HT1080 (cell line): ENCODE data around the gene RBBP8NL. TPM values are rescaled to one million over a fixed set of nuclear protein-coding genes. Genes with fewer than 3 reads are reported as not detected.

Experiments used
- DNase-seq: peaks from one replicate; pipeline ENCODE4 v3.0.0-alpha.2; 2015; ENCODE audit warnings: low read depth
- polyA plus RNA-seq, 2 experiments: library from polyadenylated mRNA; depleted of rRNA; stranded (reverse); fragments of >200 nt; gene quantifications; 2 replicates each; pipeline ENCODE4 v1.2.3, GENCODE V29; 2015
- total RNA-seq: library from RNA; depleted of rRNA; stranded (reverse); fragments of >200 nt; shearing (Covaris generic); gene quantifications from 2 replicates; pipeline ENCODE4 v1.2.3, GENCODE V29; 2014; rRNA removed

Gene RBBP8NL
- total RNA-seq = not detected in 2 replicates
- not detected in 2 replicates for polyA plus RNA-seq (2015; cell fraction: cytosol; rRNA removed)
- not detected in 2 replicates for polyA plus RNA-seq (2015; cell fraction: nucleus; rRNA removed)

DNA sequence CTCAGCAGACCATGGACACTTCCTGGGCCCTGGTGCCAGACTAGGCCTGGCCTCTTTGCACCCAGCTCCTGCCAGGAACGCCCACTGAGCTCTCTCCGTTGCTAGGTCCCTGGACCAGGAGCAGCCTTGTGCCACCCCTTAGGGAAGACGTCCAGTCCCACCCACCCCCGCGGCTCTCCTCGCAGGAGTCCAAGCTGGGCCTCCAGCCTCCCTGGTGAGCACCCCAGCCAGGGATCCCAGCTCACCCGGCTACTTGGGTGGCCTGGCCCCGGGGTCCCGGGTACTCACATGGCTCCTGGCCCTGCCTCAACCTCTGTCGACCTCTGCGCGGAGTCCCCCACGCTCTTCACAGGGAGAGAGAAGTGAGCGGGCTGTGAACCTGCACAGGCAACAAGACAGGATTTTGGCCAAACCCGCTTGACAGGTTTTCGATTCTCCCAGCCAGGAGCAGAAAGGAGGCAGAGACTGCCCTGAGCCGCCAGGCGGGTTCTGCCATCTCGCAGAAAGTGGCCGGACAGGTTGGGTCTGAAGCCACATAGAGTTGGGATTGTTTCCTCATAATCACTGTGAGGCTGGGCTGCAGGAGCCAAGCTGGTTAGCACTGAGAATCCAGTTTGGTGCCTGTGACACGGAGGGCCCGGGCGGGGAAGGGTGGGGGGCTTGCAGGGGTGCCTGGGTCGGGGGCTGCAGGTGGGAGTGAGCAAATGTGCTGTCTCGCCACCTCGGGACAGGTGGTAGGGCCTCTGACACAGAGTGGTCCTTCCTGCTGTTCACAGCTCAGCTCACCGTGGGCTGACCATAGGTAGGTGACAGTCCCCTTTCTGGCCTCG is at the start of gene RBBP8NL:
Gene RBBP8NL (minus strand): TSS at position 368 of the 830 bp plus-strand sequence. CDS start 7,892 bp downstream, outside the sequence.
- no peak for DNase-seq

DNA sequence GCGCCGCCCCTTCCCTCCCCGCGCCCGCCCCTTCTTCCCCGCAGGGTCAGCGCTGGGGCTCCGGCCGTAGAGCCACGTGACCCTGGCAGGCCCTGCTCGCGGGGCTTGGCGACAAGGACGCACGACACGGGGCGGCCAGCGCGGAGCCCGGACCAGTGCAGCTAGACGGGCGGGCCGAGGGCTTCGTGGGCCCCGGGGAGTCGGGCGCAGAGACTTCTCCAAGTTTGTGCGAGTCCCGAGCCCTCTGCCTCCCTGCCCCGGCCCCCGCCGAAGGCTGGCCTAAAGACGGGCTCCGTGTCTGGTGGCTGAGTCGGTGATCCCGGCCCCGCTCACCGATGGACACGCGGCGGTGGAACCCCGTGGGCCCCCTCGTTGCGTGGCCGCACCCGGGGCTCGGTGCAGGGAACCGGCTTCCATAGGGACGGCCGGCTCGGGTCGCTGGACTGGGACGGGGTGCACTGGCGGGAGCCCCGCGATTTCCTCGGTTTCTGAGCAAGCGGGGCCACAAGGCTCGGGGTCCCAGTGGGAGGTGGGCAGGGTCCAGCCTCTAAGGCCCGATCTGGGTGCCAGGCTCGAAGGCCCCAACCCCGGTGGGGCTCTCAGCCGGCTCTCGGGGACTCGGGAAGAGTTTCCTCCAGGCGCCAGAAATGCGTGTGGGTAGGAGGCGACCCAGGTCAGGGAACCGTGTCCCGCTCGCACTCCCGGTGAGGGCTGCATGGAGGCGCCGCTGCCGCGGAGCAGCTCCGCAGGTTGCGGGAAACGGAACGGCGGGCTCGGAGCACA is 48.9 kb upstream of the RBBP8NL start:
- DNase-seq = no peak

- no peak for DNase-seq
These were observed 48.4 kb upstream of the RBBP8NL start, which contains the start of gene GATA5 for GRCh38 chr20:62475772-62476055. TSS of gene GATA5 (minus strand) at chr20:62475995. CDS start at chr20:62475521, 474 bp downstream.

GRCh38 chr20:62475027-62475771 is 47.9 kb upstream of the RBBP8NL start:
- DNase-seq = no peak

- DNase-seq = no peak
These were observed 47.3 kb upstream of the RBBP8NL start for GRCh38 chr20:62474604-62475026.

GRCh38 chr20:62473717-62474603 is 46.6 kb upstream of the RBBP8NL start:
- no peak for DNase-seq

GRCh38 chr20:62472941-62473585 is 45.7 kb upstream of the RBBP8NL start:
- DNase-seq = no peak

- DNase-seq = no peak
These were observed 45.0 kb upstream of the RBBP8NL start for GRCh38 chr20:62472138-62472940.

- DNase-seq = no peak
These were observed 43.1 kb upstream of the RBBP8NL start for GRCh38 chr20:62470459-62470858.

- DNase-seq = no peak
These were observed 42.7 kb upstream of the RBBP8NL start for GRCh38 chr20:62470001-62470400.

DNA sequence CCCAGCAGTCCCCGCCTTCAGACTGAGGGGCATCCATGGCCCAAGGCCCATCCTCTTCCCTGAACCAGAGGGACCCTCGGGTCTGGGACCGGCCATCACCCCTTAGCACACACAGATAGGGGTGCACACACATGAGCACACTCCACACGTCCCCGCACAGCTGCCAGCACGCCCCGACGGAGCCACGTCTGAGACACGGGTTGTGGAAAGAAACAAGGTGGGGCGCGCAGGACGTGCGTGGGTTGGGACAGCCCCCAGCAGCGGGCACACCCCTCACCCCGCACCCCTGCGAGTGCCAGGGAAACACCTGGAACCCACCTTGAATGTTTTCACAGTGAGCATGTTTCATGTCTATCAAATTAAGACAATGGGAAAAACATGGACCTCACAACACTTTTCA is 42.0 kb upstream of the RBBP8NL start:
- no peak for DNase-seq

DNA sequence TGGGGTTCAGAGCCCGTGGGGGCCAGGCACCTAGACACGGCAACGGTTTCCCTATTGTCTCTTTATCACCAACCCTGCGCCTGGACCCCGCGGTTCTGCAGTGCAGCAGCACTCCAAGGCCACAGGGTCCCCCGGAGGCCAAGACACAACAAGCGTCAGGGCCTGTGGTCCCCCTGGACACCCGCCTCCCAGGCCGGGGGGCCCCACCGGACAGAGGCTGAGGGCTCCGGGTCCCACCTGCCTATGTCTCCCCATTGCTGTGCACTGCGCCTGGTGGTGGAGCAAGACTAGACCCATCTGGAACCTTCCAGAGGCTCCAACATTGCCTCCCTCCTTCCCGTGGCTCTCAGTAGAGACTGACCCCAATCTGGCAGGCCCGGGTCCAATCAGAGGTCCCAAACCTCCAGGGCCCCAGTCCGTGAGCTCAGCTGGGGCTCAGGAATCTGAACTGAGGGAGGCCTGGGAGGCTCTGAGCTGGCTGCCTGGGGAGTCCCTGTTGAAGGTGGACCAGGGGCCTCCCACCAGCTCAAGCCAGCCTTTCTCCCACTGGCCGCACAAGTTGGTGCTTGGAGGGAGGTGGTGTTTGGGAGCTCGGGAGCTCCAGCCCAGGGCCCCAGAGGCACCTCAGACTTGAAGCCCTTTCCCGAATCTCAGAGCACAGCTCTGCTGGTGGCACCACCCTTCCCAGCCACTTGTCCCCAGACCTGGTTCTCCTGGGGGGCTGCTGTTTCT is 39.6 kb upstream of the RBBP8NL start:
- DNase-seq = no peak

- DNase-seq = no peak
These were observed 38.9 kb upstream of the RBBP8NL start for GRCh38 chr20:62466072-62466760.

GRCh38 chr20:62464990-62465389 is 37.7 kb upstream of the RBBP8NL start:
- no peak for DNase-seq

GRCh38 chr20:62464425-62464770 is 37.1 kb upstream of the RBBP8NL start:
- DNase-seq = no peak

GRCh38 chr20:62463651-62464424 is 36.5 kb upstream of the RBBP8NL start:
- no peak for DNase-seq

- DNase-seq = no peak
These were observed 35.7 kb upstream of the RBBP8NL start for GRCh38 chr20:62462976-62463592.
